Activated CD4-positive, alpha-beta T cell treated with anti-CD3 and anti-CD28 coated beads, Interleukin-2, amount 50 U/mL, for 1 hour (primary cell): Measurements from ENCODE around the gene UBR7.
A peak's percentile ranks its signal among the peaks of the same experiment; 100 is the strongest.
"Not testable (repeated sequence)": the region's sequence is repeated elsewhere in the genome, so short reads cannot be mapped to it uniquely, and the experiment has no call there.

Source experiments
- DNase-seq: peaks from one replicate; pipeline ENCODE4 v3.0.0-alpha.2; 2020

UBR7 gene, protein sequence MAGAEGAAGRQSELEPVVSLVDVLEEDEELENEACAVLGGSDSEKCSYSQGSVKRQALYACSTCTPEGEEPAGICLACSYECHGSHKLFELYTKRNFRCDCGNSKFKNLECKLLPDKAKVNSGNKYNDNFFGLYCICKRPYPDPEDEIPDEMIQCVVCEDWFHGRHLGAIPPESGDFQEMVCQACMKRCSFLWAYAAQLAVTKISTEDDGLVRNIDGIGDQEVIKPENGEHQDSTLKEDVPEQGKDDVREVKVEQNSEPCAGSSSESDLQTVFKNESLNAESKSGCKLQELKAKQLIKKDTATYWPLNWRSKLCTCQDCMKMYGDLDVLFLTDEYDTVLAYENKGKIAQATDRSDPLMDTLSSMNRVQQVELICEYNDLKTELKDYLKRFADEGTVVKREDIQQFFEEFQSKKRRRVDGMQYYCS

DNA sequence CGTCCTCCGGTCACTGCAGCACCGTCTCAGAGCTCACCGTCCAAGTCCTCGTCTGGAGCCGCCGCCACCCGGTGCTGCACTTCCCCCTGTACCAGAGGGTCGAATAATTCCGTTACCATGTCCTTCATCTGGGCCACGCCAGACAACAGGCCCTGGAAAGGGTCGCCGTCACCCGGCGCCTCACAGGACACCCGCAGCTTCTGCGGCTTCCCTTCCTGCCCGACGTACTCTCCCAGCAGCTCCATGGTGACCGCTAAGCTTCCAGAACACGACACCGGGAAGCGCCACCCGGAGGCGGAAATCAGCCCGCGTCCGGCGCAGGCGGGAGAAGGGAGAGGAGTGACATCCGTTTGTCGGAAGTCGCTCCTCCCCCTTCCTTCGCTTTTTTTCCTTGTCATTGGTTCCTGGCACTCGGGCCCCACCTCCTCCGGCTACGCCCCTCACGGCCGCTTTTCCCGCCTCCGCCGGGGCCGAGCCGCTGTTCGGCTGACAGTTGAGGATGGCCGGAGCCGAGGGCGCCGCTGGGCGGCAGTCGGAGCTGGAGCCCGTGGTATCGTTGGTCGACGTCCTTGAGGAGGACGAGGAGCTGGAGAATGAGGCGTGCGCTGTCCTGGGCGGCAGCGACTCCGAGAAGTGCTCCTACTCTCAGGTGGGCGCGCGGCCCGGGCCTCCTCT is at the start of gene UBR7, which contains the start of gene GON7:
Gene UBR7 (plus strand): TSS at position 464 of the 675 bp plus-strand sequence. CDS start 36 bp downstream, at position 500.
Gene GON7 (minus strand): TSS at position 273 of the 675 bp plus-strand sequence. CDS start 28 bp downstream, at position 245.
- peak; percentile 81 for DNase-seq

DNA sequence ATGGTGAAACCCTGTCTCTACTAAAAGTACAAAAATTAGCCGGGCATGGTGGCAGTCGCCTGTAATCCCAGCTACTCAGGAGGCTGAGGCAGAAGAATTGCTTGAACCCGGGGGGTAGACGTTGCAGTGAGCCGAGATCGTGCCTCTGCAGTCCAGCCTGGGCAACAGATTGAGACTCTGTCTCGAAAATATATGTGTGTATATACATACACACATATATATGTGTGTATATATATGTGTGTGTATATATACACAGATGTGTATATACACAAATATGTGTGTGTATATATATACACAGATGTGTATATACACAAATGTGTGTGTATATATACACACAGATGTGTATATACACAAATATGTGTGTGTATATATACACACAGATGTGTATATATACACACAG is 48.7 kb upstream of the UBR7 start:
- not testable (repeated sequence) for DNase-seq

DNA sequence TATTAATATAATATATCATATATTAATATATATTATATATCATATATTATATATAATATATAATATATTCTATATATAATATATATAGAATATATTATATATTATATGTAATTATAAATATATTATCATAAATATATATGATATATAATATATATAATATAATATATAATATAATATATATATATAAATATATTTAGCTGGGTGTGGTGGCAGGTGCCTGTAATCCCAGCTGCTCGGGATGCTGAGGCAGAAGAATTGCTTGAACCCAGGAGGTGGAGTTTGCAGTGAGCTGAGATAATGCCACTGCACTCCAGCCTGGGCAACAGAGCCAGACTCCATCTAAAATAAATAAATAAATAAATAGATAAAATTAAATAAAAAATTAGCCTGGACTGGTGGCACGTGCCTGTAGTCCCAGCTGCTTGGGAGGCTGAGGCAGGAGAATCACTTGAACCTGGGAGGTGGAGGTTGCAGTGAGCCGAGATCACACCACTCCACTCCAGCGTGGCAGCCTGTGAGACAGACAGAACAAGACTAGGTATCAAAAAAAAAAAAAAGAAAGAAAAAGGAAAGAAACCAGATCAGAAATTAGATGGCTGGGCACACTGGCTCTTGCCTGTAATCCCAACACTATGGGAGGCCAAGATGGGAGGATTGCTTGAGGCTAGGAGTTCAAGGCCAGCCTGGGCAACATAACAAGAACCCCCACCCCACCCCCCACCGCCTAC is 47.3 kb upstream of the UBR7 start:
- DNase-seq: not testable (repeated sequence)

DNA sequence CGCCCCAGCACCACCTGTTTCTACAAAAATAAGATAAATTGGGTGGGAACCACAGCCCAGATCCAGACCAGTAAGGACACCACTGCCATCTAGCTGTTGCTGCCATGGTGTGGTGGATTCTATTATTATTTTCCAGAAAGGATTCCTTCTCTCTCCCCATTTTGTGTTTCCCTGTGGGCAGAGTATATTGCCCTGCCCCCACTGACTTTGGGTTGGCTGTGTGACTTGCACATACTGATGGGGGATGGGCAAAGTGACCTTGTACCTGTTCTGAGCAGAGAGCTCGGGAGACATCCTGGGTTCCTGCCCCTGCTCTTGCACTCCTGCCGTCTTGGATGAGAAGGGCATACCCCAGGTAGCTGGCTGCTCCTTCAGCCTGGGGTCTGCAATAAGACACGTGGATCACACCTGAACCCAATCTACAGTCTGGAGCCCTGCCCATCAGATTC is 46.7 kb upstream of the UBR7 start:
- DNase-seq: no peak

DNA sequence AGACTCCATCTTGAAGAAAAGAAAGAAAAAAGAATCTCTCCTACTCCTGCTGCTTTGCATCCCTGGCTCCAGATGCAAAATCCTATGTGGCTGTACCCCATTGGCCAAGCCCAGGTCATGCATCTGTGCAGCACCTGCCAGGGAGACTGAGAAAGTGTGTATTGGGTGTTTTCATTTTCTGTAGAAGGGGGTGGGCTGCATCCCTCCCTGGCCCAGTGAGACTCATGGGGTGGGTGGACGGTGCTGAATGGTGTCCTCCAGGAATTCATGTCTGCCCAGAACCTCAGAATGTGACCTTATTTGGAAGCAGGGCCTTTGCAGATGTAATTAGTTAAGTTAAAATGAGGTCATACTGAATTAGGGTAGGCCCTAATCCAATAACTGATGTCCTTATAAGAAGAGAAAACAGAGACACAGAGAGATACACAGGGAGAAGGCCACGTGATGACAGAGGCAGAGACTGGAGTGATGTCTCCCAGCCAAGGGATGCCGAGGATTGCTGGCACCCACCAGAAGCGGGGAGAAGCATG is 45.6 kb upstream of the UBR7 start:
- DNase-seq: no peak

DNA sequence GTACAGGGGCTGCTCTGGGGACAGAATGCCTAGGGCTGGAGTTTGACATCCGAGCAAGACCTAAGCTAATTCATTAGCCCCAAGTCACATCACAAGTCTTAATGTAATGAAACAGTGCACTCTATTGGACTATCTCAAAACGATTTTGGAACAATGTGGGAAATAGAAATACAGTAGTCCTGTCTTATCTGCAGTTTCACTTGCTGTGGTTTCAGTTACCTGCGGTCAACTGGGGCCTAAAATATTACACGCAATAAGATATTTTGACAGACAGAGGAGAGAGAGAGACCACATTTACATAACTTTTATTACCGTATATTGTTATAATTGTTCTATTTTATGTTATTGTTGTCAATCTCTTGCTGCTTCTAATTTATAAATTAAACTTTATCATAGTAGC is 43.5 kb upstream of the UBR7 start:
- no peak for DNase-seq

DNA sequence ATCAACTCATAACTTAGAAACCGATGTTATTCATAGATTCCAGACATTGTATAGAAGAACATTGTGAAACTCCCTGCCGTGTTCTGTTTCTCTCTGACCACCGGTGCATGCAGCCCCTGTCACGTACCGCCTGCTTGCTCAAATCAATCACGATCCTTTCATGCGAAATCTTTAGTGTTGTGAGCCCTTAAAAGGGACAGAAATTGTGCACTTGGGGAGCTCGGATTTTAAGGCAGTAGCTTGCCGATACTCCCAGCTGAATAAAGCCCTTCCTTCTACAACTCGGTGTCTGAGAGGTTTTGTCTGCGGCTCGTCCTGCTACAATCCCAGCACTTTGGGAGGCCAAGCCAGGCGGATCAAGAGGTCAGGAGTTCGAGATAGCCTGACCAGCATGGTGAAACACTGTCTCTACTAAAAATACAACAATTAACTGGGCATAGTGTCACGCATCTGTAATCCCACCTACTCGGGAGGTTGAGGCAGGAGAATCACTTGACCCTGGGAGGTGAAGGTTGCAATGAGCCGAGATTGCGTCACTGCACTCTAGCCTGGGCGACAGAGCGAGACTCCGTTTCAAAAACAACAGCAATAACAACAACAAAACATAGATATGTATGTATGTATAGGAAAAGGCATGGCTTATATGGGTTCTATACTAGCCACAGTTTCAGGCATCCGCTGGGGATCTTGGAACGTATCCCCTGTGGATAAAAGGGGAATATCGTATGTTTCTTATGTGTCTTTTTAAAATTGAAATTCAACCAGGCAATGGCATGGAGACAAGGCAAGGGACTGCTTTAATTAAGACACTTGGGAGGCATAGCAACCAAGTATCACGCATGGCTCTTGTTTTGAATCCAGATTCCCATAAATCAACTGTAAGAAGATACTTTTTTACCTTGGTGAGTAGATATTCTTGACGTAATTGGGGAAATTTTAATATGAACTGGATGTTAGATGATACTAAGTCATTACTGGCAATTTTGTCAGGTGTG is 41.5 kb upstream of the UBR7 start:
- not testable (repeated sequence) for DNase-seq

DNA sequence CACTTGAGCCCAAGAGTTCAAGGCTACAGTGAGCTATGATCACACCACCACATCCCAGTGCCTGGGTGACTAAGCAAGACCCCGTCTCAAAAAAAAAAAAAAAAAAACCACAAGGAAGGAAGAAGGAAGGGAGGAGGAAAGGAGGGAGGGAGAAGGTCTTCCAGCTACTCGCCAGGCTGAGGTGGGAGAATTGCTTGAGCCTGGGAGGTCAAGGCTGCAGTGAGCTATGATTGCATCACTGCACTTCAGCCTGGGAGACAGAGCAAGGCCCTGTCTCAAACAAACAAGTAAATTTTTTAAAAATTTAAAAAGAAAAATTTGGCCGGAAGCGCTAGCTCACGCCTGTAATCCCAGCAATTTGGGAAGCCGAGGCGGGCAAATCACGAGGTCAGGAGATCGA is 38.4 kb upstream of the UBR7 start:
- not testable (repeated sequence) for DNase-seq

DNA sequence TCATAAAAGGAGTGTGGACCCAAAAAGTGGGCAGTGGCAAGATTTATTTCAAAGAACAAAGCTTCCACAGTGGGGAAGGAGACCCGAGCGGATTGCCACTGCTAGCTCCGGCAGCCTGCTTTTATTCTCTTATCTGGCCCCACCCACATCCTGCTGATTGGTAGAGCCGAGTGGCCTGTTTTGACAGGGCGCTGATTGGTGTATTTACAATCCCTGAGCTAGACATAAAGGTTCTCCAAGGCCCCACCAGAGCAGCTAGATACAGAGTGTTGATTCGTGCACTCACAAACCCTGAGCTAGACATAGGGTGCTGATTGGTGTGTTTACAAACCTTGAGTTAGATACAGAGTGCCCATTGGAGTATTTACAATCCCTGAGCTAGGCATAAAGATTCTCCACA is 37.4 kb upstream of the UBR7 start:
- not testable (repeated sequence) for DNase-seq

DNA sequence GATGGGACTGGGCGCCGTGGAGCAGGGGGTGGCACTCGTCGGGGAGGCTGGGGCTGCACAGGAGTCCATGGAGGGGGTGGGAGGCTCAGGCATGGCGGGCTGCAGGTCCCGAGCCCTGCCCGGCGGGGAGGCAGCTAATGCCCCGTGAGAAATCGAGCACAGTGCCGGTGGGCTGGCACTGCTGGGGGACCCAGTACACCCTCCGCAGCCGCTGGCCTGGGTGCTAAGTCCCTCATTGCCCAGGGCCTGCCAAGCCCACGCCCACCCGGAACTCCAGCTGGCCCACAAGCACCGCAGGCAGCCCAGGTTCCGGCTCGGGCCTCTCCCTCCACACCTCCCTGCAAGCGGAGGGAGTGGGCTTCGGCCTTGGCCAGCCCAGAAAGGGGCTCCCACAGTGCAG is 36.9 kb upstream of the UBR7 start:
- not testable (repeated sequence) for DNase-seq

DNA sequence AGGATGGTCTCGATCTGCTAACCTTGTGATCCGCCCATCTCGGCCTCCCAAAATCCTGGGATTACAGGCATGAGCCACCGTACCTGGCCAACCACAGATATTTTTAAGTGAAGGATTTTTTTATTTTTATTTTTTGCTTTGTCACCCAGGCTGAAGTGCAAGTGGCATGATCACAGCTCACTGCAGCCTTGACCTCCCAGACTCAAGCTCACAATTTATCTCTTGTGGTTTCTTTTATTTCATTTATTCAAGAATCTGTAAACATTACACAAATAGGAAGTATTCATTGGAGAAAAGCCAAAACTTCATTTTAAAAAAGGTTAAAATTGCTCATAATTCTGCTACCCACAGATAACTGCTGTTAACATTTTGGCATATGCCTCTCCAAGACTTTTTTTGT is 35.7 kb upstream of the UBR7 start:
- DNase-seq: no peak

DNA sequence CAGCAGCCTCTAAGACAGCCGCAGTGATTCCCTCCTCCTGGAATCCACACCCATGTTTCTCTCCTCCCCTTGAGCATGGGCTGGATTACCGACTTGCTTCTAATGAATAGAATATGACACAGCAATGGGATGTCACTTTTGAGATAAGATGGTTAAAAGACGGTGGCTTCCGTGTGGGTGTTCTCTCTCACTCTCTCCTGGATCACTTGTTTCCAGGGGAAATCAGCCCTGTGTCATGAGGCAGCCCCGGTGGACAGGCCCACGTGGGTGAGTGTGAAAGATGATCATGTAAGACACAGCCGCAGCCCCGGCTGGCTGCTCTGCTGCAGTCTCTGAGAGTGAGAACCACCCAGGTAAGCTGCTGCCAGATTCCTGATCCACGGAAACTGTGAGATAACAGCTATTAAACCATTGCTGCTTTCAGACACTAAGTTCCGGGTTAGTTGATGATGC is 33.1 kb upstream of the UBR7 start:
- no peak for DNase-seq

DNA sequence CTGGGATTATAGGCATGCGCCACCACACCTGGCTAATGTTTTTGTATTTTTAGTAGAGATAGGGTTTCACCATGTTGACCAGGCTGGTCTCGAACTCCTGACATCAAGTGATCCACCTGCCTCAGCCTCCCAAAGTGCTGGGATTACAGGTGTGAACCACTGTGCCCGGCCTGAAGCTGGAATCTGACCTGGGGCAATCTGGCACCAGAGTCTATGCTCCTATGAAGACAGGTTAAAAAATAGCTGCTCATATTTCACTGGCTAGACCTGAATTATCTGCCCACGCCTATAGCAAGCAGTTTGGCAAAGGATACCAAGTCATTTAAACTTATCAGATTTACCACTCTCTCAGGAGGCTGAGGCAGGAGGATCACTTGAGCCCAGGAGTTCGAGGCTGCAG is 32.3 kb upstream of the UBR7 start:
- not testable (repeated sequence) for DNase-seq

DNA sequence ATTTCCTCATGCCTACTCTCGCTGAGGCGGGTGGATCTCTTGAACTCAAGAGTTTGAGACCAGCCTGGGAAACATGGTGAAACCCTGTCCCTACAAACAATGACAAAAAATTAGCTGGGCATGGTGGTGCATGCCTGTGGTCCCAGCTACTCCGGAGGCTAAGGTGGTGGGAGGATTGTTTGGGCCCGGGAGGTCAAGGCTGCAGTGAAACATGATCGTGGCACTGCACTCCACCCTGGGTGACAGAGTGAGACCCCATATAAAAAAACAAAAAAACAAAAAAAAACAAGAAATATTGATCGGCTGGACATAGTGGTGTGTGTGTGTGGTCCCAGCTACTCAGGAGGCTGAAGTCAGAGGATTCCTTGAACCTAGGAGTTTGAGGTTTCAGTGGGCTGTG is 31.6 kb upstream of the UBR7 start:
- DNase-seq: no peak

DNA sequence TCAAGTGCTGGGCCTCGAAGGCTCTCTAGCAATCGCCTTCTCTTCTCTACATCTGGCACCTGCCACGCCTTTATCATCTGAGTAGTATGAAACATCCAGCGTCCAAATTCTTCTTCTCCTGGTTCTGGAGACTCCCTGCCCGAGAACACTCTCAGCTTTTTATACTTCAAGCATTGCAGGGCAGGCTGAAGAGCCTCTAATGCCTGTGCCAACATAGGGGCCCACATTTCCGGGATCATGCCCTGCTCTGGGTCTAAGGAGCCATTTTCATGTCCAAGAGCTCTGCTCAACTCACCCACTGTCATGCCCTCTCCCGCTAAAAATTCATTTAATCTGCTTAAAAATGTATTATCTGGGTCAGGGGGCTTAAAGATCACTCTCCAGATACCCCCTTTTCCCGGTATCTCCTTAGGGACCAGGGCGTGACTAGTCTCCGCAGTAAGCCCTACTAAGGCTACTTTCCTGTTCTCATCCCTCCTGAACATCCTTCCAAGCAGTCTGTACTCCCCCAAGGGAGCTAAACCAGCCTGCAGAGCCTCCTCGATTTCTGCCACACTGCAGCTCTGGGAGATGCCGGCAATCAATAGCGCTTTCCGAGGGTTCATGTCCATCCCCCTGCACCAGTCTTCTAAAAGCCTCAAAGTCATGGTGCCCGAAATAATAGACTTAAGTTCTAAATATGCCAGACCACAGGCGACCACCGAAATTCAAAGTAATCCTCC is 23.3 kb upstream of the UBR7 start:
- DNase-seq: no peak

DNA sequence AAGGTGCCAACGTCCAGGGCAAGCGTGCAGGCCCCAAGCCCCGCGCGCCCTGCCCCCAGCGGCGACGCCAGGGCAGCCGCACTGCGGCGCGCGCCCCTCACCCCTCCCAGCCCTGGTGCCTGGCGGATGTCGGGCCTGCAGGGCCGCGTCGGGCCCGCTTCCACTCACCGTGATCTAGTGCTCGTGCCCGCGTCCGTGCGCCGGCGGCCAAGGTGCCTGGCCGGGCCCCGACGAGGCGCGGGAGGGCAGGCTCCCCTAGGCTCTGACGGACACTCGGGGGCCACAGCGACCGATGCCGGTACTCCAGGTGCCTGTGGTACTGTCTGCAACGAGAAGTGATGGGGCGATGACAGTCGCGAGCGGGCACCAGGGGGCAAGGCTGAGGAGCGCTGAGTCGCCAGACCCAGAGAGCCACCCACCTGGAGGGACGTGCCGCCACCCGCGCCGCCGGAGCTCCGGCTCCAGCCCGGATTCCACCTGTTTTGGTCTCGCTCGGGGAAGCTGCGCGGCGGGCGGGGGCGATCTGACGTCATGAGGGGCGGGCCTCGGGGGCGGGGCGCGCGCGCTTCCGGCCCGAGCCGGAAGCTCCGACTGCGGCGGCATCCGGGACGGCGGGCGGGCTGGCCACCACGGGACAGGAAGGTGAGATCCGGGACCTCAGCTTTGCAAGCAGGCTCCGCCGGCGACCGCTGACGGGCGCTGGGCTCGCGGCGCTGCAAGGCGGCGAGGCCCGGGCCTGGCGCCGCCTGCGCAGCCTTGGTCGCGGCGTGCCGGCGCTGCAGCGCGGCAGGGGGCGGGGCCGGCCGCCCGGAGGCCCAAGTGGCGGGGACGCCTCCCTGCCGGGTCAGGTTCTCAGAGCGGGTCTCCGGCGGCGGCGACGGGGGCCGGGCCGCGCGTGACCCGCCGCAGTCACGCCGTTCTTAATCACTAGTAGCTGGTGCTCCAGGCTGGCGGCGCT is 22.4 kb upstream of the UBR7 start, which contains the start of the genes LYSET and MOAP1:
Gene LYSET (plus strand): TSS at position 927 of the 958 bp plus-strand sequence. CDS start 89 bp downstream, outside the sequence.
Gene MOAP1 (minus strand): TSS at position 507 of the 958 bp plus-strand sequence. CDS start 655 bp downstream, outside the sequence.
- DNase-seq: peak; percentile 90

DNA sequence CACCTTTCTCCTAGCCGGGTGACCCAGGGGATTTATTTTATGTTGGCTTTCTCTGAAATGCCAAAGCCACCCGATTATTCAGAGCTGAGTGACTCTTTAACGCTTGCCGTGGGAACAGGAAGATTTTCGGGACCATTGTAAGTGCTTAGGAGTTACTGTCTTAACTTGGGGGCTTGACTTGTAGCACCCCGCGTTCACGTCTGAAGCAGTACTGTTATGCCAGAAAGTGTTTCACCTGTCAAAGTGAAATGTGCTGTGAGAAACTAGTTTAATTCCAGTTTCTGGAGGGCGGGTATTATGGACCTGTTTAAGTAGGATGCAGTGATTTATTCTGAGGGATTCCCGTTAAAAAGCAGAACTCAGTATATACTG is 21.7 kb upstream of the UBR7 start:
- no peak for DNase-seq

DNA sequence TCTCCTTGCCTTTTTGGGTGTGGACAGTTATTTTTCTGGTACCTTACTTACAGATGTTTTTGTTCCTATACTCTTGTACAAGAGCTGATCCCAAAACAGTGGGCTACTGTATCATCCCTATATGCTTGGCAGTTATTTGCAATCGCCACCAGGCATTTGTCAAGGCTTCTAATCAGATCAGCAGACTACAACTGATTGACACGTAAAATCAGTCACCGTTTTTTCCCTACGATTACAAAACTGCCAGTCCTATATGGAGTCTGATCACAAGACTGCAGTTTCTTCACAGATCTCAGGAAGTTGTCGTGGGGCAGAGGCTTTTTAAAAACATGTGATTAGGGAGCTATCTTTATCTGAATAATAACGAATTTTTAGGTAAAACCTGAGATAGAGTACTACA is 20.6 kb upstream of the UBR7 start:
- DNase-seq: no peak

DNA sequence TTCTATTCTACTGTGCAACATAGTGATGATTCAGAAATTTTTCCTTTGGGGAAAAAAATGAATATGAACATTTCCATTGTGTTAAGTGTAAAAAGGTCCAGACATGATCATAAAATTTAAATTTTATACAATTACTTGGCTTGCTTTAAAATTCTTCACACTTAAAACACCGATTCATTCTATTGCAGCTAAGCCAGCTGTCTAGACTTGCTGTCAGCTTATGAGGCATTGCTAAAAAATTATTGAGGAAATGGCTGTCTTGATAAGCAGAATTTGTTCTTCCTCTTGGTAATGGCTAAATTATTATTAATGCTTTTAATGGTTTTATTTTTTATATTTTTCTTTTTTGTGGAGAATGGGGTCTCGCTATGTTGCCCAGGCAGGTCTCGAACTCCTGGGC is 20.1 kb upstream of the UBR7 start:
- no peak for DNase-seq
